ENCODE measurements around the gene TMED10.

Gene TMED10

DNA sequence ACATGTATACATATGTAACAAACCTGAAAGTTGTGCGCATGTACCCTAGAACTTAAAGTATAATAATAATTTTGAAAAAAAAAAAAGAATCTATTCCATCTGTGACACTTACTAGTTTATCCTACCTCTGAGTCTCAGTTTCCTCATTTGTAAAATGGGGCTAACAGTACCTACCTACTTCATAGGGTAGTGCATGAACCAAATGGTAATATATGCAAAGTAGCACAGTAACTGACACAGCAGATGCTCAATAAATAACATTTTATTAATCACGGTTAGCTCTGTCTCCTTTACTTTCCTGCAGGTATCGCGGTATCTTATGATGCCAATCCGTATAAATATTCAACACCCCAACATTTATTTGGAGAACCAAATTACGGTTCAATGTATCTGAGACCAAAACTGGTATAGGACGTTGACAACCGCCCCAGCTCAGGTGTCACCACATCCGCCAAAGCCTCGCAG is 703 bp downstream of the TMED10 start:
- TF ChIP-seq, protein P1, sequence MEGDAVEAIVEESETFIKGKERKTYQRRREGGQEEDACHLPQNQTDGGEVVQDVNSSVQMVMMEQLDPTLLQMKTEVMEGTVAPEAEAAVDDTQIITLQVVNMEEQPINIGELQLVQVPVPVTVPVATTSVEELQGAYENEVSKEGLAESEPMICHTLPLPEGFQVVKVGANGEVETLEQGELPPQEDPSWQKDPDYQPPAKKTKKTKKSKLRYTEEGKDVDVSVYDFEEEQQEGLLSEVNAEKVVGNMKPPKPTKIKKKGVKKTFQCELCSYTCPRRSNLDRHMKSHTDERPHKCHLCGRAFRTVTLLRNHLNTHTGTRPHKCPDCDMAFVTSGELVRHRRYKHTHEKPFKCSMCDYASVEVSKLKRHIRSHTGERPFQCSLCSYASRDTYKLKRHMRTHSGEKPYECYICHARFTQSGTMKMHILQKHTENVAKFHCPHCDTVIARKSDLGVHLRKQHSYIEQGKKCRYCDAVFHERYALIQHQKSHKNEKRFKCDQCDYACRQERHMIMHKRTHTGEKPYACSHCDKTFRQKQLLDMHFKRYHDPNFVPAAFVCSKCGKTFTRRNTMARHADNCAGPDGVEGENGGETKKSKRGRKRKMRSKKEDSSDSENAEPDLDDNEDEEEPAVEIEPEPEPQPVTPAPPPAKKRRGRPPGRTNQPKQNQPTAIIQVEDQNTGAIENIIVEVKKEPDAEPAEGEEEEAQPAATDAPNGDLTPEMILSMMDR (conservative IDR thresholded peaks at IDR 0.05; ENCODE audit: low read depth, low read length): no peak
- peak overlapping the region; percentile 96 for H3K4me3 ChIP-seq (ENCODE audit: low read depth, low read length)
- no peak for DNase-seq (ENCODE audit: low read depth)

DNA sequence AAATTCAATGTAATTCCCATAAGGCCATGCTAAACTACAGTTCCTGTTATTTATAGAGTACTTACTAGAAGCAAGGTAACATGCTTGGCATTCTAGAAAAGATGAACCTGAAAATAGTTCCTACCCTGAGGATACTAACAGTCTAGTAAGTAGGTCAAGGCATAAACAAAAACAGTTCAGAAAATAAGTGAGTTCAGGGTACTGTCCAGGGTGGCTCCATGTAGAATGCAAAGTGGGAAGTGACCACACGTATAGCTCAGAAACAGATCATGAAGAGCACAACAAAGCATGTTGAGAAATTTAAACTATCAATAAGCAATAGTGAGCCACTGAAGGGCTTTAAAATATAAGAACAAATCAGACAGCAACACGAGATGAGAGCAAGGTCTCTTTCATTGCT is 2.3 kb downstream of the TMED10 start:
- no peak overlapping the region for H3K4me3 ChIP-seq (ENCODE audit: low read depth, low read length)
- TF ChIP-seq, protein P1 (conservative IDR thresholded peaks at IDR 0.05; ENCODE audit: low read depth, low read length): no peak
- DNase-seq (ENCODE audit: low read depth): no peak

GRCh38 chr14:75170772-75171171 is 5.6 kb downstream of the TMED10 start:
- no peak for DNase-seq (ENCODE audit: low read depth)
- no peak overlapping the region for H3K4me3 ChIP-seq (ENCODE audit: low read depth, low read length)
- TF ChIP-seq, protein P1 (conservative IDR thresholded peaks at IDR 0.05; ENCODE audit: low read depth, low read length): no peak

GRCh38 chr14:75168586-75169335 is 7.7 kb downstream of the TMED10 start:
- no peak for DNase-seq (ENCODE audit: low read depth)
- no peak overlapping the region for H3K4me3 ChIP-seq (ENCODE audit: low read depth, low read length)
- TF ChIP-seq, protein P1 (conservative IDR thresholded peaks at IDR 0.05; ENCODE audit: low read depth, low read length): no peak

GRCh38 chr14:75167325-75167724 is 9.1 kb downstream of the TMED10 start:
- DNase-seq (ENCODE audit: low read depth): no peak
- H3K4me3 ChIP-seq (ENCODE audit: low read depth, low read length): no peak overlapping the region
- TF ChIP-seq, protein P1 (conservative IDR thresholded peaks at IDR 0.05; ENCODE audit: low read depth, low read length): no peak

GRCh38 chr14:75165586-75166391 is 10.6 kb downstream of the TMED10 start:
- no peak overlapping the region for H3K4me3 ChIP-seq (ENCODE audit: low read depth, low read length)
- DNase-seq (ENCODE audit: low read depth): no peak
- TF ChIP-seq, protein P1 (conservative IDR thresholded peaks at IDR 0.05; ENCODE audit: low read depth, low read length): no peak

All from choroid plexus epithelial cell (primary cell).